ENCODE results near the gene DPEP1. TPM values are rescaled to one million over a fixed set of nuclear protein-coding genes. Genes with fewer than 3 reads are reported as not detected.

The DPEP1 gene
- total RNA-seq, 1 experiment from 2014 or later = 1.1 TPM

DNA sequence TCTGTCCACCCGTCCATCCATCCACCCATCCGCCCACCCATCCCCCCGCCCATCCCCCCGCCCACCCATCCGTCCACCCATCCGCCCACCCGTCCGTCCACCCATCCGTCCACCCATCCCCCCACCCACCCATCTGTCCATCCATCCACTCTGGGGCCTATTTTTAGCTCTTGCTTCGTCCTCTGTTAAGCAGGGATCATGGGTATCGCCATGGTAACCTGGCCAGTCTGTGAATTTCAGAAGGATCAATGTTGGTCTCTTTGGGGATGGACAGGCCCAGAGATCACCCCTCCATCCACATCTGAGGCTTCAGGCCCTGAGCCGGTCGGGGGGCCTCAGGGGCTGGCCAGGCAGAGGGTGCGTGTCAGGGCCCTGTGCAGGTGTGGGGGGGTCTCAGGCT lies 15.2 kb upstream of the DPEP1 start:
- H3K9me3 Mint-ChIP-seq = no peaks in the 10 kb centered on the region; a peak in 1 of 5 replicates
- Histone ChIP-seq H3K4me1 (ENCODE audit: insufficient read depth, low read length) (no peaks in the 10 kb centered on the region; the same call in 1 of the 2 replicates), H2BK15ac (ENCODE audit: low read depth, low read length) (no peak overlapping the region), H3K4me2 (ENCODE audit: insufficient read depth, insufficient read length, low read length) (no peak overlapping the region), H3K79me2 (ENCODE audit: insufficient read depth, low read length) (no peaks in the 10 kb centered on the region), H3K4ac (ENCODE audit: low read depth, low read length) (no peak overlapping the region), H2BK20ac (ENCODE audit: low read depth, low read length, poor library complexity, severe bottlenecking) (no peak overlapping the region), H3K27me3 (ENCODE audit: insufficient read depth, low read length) (no peaks in the 10 kb centered on the region), H3K9me3 (ENCODE audit: control insufficient read depth, low read depth, low read length) (no peaks in the 10 kb centered on the region), H3K23me2 (ENCODE audit: insufficient read length, low read depth, low read length, poor library complexity, severe bottlenecking) (no peaks in the 10 kb centered on the region), H3K27ac (ENCODE audit: insufficient read length, low read depth, low read length) (no peak overlapping the region), H3K79me1 (ENCODE audit: insufficient read depth, low read depth, low read length, poor library complexity, severe bottlenecking) (no peaks in the 10 kb centered on the region), H3K9ac (ENCODE audit: extremely low read depth, insufficient read length, low read length) (no peak overlapping the region), H2BK5ac (ENCODE audit: insufficient read length, low read length) (no peak overlapping the region), H4K5ac (ENCODE audit: insufficient read length, low read depth, low read length) (no peak overlapping the region), H3K18ac (ENCODE audit: insufficient read length, low read depth, low read length) (no peak overlapping the region), H2AFZ (ENCODE audit: low read length) (no peak overlapping the region), H3K56ac (ENCODE audit: insufficient read length, low read depth, low read length) (no peak overlapping the region), H4K8ac (replicated peaks; ENCODE audit: insufficient read length, low read depth, low read length) (no peak overlapping the region), H3T11ph (ENCODE audit: low read length) (no peak overlapping the region), H2BK12ac (ENCODE audit: insufficient read length, low read depth, low read length) (no peak overlapping the region), H4K20me1 (ENCODE audit: control insufficient read depth, insufficient read depth, insufficient read length) (no peaks in the 10 kb centered on the region), H2BK120ac (ENCODE audit: low read depth, low read length, poor library complexity, severe bottlenecking) (no peak overlapping the region), H4K91ac (ENCODE audit: insufficient read length, low read depth, low read length) (no peak overlapping the region), H3K23ac (ENCODE audit: insufficient read length, low read depth, low read length) (no peak overlapping the region), H2AK5ac (ENCODE audit: insufficient read length, low read length) (no peak overlapping the region), H3K14ac (ENCODE audit: insufficient read depth, low read length) (no peak overlapping the region)
- H3K36me3 Mint-ChIP-seq (ENCODE audit: insufficient read depth in 1 of 3, low read depth in 3 of 3) = 0 out of 7 replicates have a peak, but pooled peaks cover 0 to 3% (median 0%) of the 10 kb centered on the region in 3 experiments
- no CpG with 5 or more reads among the region's 14 CpGs for WGBS (ENCODE audit: extremely low coverage, insufficient read length, low lambda C conversion rate)
- H3K27ac Mint-ChIP-seq = no peak overlapping the region
- DNase-seq = no peak
- peaks cover 4% of the 10 kb centered on the region for H3K27me3 Mint-ChIP-seq (ENCODE audit: low read depth)
- peaks cover 5 to 12% of the 10 kb centered on the region in 2 experiments for H3K4me1 Mint-ChIP-seq
- TF ChIP-seq, protein P1, sequence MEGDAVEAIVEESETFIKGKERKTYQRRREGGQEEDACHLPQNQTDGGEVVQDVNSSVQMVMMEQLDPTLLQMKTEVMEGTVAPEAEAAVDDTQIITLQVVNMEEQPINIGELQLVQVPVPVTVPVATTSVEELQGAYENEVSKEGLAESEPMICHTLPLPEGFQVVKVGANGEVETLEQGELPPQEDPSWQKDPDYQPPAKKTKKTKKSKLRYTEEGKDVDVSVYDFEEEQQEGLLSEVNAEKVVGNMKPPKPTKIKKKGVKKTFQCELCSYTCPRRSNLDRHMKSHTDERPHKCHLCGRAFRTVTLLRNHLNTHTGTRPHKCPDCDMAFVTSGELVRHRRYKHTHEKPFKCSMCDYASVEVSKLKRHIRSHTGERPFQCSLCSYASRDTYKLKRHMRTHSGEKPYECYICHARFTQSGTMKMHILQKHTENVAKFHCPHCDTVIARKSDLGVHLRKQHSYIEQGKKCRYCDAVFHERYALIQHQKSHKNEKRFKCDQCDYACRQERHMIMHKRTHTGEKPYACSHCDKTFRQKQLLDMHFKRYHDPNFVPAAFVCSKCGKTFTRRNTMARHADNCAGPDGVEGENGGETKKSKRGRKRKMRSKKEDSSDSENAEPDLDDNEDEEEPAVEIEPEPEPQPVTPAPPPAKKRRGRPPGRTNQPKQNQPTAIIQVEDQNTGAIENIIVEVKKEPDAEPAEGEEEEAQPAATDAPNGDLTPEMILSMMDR (conservative IDR thresholded peaks at IDR 0.05) = no peak
- no peak overlapping the region for H3K4me3 Mint-ChIP-seq

Measured in H9 (cell line).